Measurements from ENCODE around the gene ZNF683.

ZNF683 gene

GRCh38 chr1:26358411-26359384 is 13.9 kb downstream of the ZNF683 start:
- peak; percentile 78 for DNase-seq (ENCODE audit: low spot score)

GRCh38 chr1:26357121-26357602 is 15.4 kb downstream of the ZNF683 start:
- DNase-seq (ENCODE audit: low spot score) = no peak

GRCh38 chr1:26356106-26356505 is 16.4 kb downstream of the ZNF683 start:
- no peak for DNase-seq (ENCODE audit: low spot score)

GRCh38 chr1:26354972-26355371 is 17.6 kb downstream of the ZNF683 start:
- no peak for DNase-seq (ENCODE audit: low spot score)

GRCh38 chr1:26353976-26354820 is 18.4 kb downstream of the ZNF683 start, which contains the start of gene CRYBG2:
CRYBG2 (minus strand) TSS chr1:26354130; CDS start chr1:26346657, 7,473 bp downstream.
- DNase-seq (ENCODE audit: low spot score) = no peak

- DNase-seq (ENCODE audit: low spot score) = no peak
Measured at GRCh38 chr1:26353210-26353859, 19.2 kb downstream of the ZNF683 start.

- DNase-seq (ENCODE audit: low spot score) = no peak
Measured at GRCh38 chr1:26352338-26352679, 20.2 kb downstream of the ZNF683 start.

GRCh38 chr1:26351590-26352337 is 20.8 kb downstream of the ZNF683 start:
- no peak for DNase-seq (ENCODE audit: low spot score)

- no peak for DNase-seq (ENCODE audit: low spot score)
Measured at GRCh38 chr1:26350701-26351589, 21.6 kb downstream of the ZNF683 start.

- DNase-seq (ENCODE audit: low spot score) = no peak
Measured at GRCh38 chr1:26350343-26350700, 22.2 kb downstream of the ZNF683 start.

- DNase-seq (ENCODE audit: low spot score) = no peak
Measured at GRCh38 chr1:26349877-26350244, 22.7 kb downstream of the ZNF683 start.

- DNase-seq (ENCODE audit: low spot score) = no peak
Measured at GRCh38 chr1:26349188-26349876, 23.2 kb downstream of the ZNF683 start.

GRCh38 chr1:26346274-26347033 is 26.1 kb downstream of the ZNF683 start:
- no peak for DNase-seq (ENCODE audit: low spot score)

- DNase-seq (ENCODE audit: low spot score) = no peak
Measured at GRCh38 chr1:26345718-26346117, 26.8 kb downstream of the ZNF683 start.

GRCh38 chr1:26344147-26344920 is 28.2 kb downstream of the ZNF683 start:
- no peak for DNase-seq (ENCODE audit: low spot score)

- no peak for DNase-seq (ENCODE audit: low spot score)
Measured at GRCh38 chr1:26340047-26340481, 32.5 kb downstream of the ZNF683 start.

- no peak for DNase-seq (ENCODE audit: low spot score)
Measured at GRCh38 chr1:26338670-26339069, 33.9 kb downstream of the ZNF683 start.

GRCh38 chr1:26337625-26338024 is 34.9 kb downstream of the ZNF683 start:
- DNase-seq (ENCODE audit: low spot score) = no peak

All from CD4-positive, alpha-beta T cell treated with Interleukin-6 at 100 ng/mL for 8 hours (primary cell).